Measurements from ENCODE around the gene STXBP4.

The STXBP4 gene

GRCh38 chr17:55208078-55208812 is 239.7 kb downstream of the STXBP4 start:
- H3K79me2 ChIP-seq (ENCODE audit: insufficient read depth, low read length), result no peaks in the 10 kb centered on the region
- no peak overlapping the region for H3K4me2 ChIP-seq (ENCODE audit: low read depth, low read length, poor library complexity, severe bottlenecking)

GRCh38 chr17:55210292-55210691 is 241.7 kb downstream of the STXBP4 start:
- Histone ChIP-seq H3F3A (ENCODE audit: insufficient read depth) (no peaks in the 10 kb centered on the region), H3K27me3 (ENCODE audit: low read length) (no peaks in the 10 kb centered on the region), H3K9me2 (replicated peaks; ENCODE audit: insufficient read depth, low read length) (no peaks in the 10 kb centered on the region), H3K27ac (ENCODE audit: low read depth, low read length) (no peak overlapping the region), H3K79me2 (ENCODE audit: insufficient read depth, low read length) (no peaks in the 10 kb centered on the region), H3K4me3 (ENCODE audit: insufficient read depth, low read length, poor library complexity, severe bottlenecking) (no peak overlapping the region), H3K4me2 (ENCODE audit: low read depth, low read length, poor library complexity, severe bottlenecking) (no peak overlapping the region), H2AFZ (ENCODE audit: low read depth, low read length, severe bottlenecking) (no peak overlapping the region), H4K20me1 (ENCODE audit: low read depth, low read length) (no peaks in the 10 kb centered on the region), H3K9ac (ENCODE audit: low read length) (no peak overlapping the region), H3K36me3 (ENCODE audit: low read length) (no peaks in the 10 kb centered on the region), H3K9me3 (ENCODE audit: insufficient read depth, low read length) (no peaks in the 10 kb centered on the region)
- TF ChIP-seq, protein P1, sequence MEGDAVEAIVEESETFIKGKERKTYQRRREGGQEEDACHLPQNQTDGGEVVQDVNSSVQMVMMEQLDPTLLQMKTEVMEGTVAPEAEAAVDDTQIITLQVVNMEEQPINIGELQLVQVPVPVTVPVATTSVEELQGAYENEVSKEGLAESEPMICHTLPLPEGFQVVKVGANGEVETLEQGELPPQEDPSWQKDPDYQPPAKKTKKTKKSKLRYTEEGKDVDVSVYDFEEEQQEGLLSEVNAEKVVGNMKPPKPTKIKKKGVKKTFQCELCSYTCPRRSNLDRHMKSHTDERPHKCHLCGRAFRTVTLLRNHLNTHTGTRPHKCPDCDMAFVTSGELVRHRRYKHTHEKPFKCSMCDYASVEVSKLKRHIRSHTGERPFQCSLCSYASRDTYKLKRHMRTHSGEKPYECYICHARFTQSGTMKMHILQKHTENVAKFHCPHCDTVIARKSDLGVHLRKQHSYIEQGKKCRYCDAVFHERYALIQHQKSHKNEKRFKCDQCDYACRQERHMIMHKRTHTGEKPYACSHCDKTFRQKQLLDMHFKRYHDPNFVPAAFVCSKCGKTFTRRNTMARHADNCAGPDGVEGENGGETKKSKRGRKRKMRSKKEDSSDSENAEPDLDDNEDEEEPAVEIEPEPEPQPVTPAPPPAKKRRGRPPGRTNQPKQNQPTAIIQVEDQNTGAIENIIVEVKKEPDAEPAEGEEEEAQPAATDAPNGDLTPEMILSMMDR (IDR thresholded peaks at IDR 0.05; ENCODE audit: insufficient read depth, low read length, poor library complexity, severe bottlenecking), result no peak
- TF ChIP-seq EZH2phosphoT487 (conservative IDR thresholded peaks at IDR 0.05; ENCODE audit: low read length), result no peak

More at GRCh38 chr17:55208078-55208812, 239.7 kb downstream of the STXBP4 start:
- H3K36me3 ChIP-seq (ENCODE audit: low read length), result no peaks in the 10 kb centered on the region
- H3K9me3 ChIP-seq (ENCODE audit: insufficient read depth, low read length), result no peaks in the 10 kb centered on the region
- no peak overlapping the region for H3K9ac ChIP-seq (ENCODE audit: low read length)
- H2AFZ ChIP-seq (ENCODE audit: low read depth, low read length, severe bottlenecking), result no peak overlapping the region
- H3K9me2 ChIP-seq (replicated peaks; ENCODE audit: insufficient read depth, low read length), result no peaks in the 10 kb centered on the region
- H3F3A ChIP-seq (ENCODE audit: insufficient read depth), result no peaks in the 10 kb centered on the region
- H3K4me3 ChIP-seq (ENCODE audit: insufficient read depth, low read length, poor library complexity, severe bottlenecking), result no peak overlapping the region
- no peaks in the 10 kb centered on the region for H3K27me3 ChIP-seq (ENCODE audit: low read length)
- TF ChIP-seq EZH2phosphoT487 (conservative IDR thresholded peaks at IDR 0.05; ENCODE audit: low read length), result no peak
- TF ChIP-seq, protein P1 (IDR thresholded peaks at IDR 0.05; ENCODE audit: insufficient read depth, low read length, poor library complexity, severe bottlenecking), result no peak
- H4K20me1 ChIP-seq (ENCODE audit: low read depth, low read length), result no peaks in the 10 kb centered on the region
- no peak overlapping the region for H3K27ac ChIP-seq (ENCODE audit: low read depth, low read length)

DNA sequence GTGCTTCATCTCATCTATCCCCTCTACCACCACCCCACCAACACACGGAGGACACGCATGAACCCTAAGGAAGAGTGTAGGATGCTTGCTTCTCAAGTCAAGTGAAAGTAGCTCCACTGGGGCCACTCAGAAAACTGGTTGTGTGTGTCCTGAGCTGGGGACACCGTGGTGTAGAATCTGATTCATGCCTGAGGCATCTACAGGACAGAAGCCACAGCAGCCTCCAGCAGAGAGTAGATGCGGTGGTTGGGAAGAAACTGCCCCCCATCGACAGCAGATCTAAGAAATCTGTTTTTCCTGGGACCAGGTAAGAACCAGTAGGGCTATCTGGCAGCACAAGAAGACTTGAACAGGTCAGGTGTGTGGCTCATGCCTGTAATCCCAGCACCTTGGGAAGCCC is 244.3 kb downstream of the STXBP4 start:
- H3K9me2 ChIP-seq (replicated peaks; ENCODE audit: insufficient read depth, low read length), result no peaks in the 10 kb centered on the region
- H3K4me2 ChIP-seq (ENCODE audit: low read depth, low read length, poor library complexity, severe bottlenecking), result no peak overlapping the region
- TF ChIP-seq, protein P1 (IDR thresholded peaks at IDR 0.05; ENCODE audit: insufficient read depth, low read length, poor library complexity, severe bottlenecking), result no peak
- no peak for TF ChIP-seq EZH2phosphoT487 (conservative IDR thresholded peaks at IDR 0.05; ENCODE audit: low read length)

More for the DNA sequence above, 244.3 kb downstream of the STXBP4 start:
- Histone ChIP-seq H3K27me3 (ENCODE audit: low read length) (no peaks in the 10 kb centered on the region), H4K20me1 (ENCODE audit: low read depth, low read length) (no peaks in the 10 kb centered on the region), H3K79me2 (ENCODE audit: insufficient read depth, low read length) (no peaks in the 10 kb centered on the region), H3K9me3 (ENCODE audit: insufficient read depth, low read length) (no peaks in the 10 kb centered on the region), H3F3A (ENCODE audit: insufficient read depth) (no peaks in the 10 kb centered on the region), H3K27ac (ENCODE audit: low read depth, low read length) (no peak overlapping the region), H2AFZ (ENCODE audit: low read depth, low read length, severe bottlenecking) (no peak overlapping the region), H3K36me3 (ENCODE audit: low read length) (no peaks in the 10 kb centered on the region), H3K9ac (ENCODE audit: low read length) (no peak overlapping the region), H3K4me3 (ENCODE audit: insufficient read depth, low read length, poor library complexity, severe bottlenecking) (no peak overlapping the region)
